Thymus (tissue), 11 donors: ENCODE measurements around the gene SH3PXD2B. TPM values are rescaled to one million over a fixed set of nuclear protein-coding genes. Genes with fewer than 3 reads are reported as not detected.

Experiments used
- DNase-seq, 9 donors: peaks; one replicate each; pipeline ENCODE4 v3.0.0-alpha.2; 2013; ENCODE audit warnings: low spot score in 9 of 9, low read depth in 6 of 9, missing footprints in 1 of 9
- H3K27ac ChIP-seq, 2 donors: one replicate each; pipeline ENCODE4 v1.5.1; 2013; ENCODE audit warnings: control low read depth in 1 of 2, low read depth in 1 of 2, low read length in 1 of 2, mild to moderate bottlenecking in 1 of 2, moderate library complexity in 1 of 2
- H3K27me3 ChIP-seq, 2 donors: one replicate each; pipeline ENCODE4 v1.5.1; 2013; ENCODE audit warnings: low read length in 1 of 2; ENCODE audit not compliant: control insufficient read depth in 2 of 2, insufficient read depth in 1 of 2
- H3K36me3 ChIP-seq, 2 donors: one replicate each; pipeline ENCODE4 v1.5.1; 2013; ENCODE audit warnings: low read length in 1 of 2, mild to moderate bottlenecking in 1 of 2, moderate library complexity in 1 of 2; ENCODE audit not compliant: control insufficient read depth in 2 of 2, insufficient read depth in 2 of 2
- H3K4me1 ChIP-seq, 2 donors: one replicate each; pipeline ENCODE4 v1.5.1; 2013; ENCODE audit warnings: low read length in 2 of 2; ENCODE audit not compliant: control insufficient read depth in 2 of 2, insufficient read depth in 2 of 2
- H3K4me3 ChIP-seq, 2 donors: one replicate each; pipeline ENCODE4 v1.5.1; 2013; ENCODE audit warnings: low read length in 2 of 2, control low read depth in 1 of 2, mild to moderate bottlenecking in 1 of 2
- H3K9me3 ChIP-seq, 2 donors: one replicate each; pipeline ENCODE4 v1.5.1; 2013; ENCODE audit warnings: low read length in 1 of 2, mild to moderate bottlenecking in 1 of 2; ENCODE audit not compliant: control insufficient read depth in 2 of 2, insufficient read depth in 1 of 2
- WGBS: extraction: QIAGEN DNeasy Blood & Tissue Kit; methylation state at CpG from one replicate; pipeline ENCODE4 v1.1.7; 2013; 5-methylcytosine and 5-hydroxymethylcytosine counted together
- polyA plus RNA-seq: library from polyadenylated mRNA; stranded (reverse); fragments of 200-250 nt; gene quantifications from one replicate; pipeline ENCODE4 v1.2.3, GENCODE V29; 2013
- total RNA-seq: library from RNA; stranded (reverse); fragments of 120-200 nt; gene quantifications from one replicate; pipeline ENCODE4 v1.2.4, GENCODE V29; 2013
- donor health status: healthy.

Gene SH3PXD2B
- total and polyA plus RNA-seq, 2 donors, result 3.2 to 7.3 TPM

DNA sequence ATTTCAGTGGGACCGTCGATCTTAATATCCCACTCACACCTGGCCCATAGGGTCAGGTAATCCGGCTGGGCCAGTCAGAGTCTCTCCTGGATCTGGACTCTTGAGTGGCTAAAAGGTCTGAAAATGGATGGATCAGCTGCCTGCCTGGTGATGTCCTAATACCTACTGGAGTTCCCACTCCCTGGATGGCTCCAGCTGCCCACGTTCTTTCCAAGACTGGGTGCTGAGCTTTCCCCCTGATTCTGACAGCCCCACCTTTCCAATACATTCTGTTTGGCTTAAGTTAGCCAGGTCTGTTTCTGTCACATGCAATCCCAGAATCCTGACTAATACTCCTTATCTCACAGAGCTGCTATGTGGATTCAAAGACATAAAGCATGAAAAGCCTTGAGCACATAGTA, 10.2 kb downstream of the SH3PXD2B start:
- Histone ChIP-seq H3K4me1 (peaks cover 5 to 8% of the 10 kb centered on the region in 2 donors), H3K36me3 (no peaks in the 10 kb centered on the region), H3K4me3 (no peak overlapping the region), H3K9me3 (no peaks in the 10 kb centered on the region), H3K27ac (peak overlapping the region in 1 of 2 donors; percentile 42), H3K27me3 (no peaks in the 10 kb centered on the region)
- 96% methylated on average over 4 of the region's 4 CpGs for WGBS
- no peak for DNase-seq

DNA sequence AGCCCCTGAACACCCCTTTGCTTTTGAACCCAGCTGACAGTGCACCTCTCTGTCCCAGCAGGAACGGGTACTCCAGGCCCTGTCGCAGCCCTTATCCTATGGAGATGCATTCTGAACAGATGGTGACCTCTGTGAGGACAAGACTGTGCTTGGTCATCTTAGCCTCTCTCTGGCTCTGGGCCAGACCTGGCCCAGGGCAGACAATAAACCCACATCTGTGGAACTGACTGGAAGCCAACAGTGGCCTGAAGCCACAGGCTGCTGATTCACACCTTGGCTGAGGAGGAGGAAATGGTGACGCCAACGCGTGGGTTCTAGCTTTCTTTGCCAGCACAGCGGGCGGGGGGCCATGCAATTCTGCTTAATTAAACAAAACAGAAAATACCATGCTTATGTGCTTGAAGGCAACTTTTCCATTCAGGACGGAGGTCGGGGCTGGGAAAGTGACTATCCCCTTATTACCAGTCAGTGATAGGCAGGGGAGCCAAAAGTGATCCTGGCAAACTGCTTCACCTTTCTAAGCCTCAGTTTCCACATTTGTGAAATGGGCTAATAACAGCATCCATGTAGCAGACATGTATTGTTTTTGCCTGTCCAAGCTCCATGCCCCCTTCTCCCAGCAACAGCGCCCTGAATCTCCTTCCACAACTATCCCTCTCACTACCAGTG, 10.8 kb downstream of the SH3PXD2B start:
- 32% methylated on average over 10 of the region's 10 CpGs for WGBS
- Histone ChIP-seq H3K4me3 (no peak overlapping the region), H3K36me3 (no peaks in the 10 kb centered on the region), H3K4me1 (peaks cover 5 to 8% of the 10 kb centered on the region in 2 donors), H3K27ac (peak overlapping the region in 1 of 2 donors; percentile 42), H3K9me3 (no peaks in the 10 kb centered on the region), H3K27me3 (no peaks in the 10 kb centered on the region)
- DNase-seq, result peak in 1 of 9 donors; percentile 26

DNA sequence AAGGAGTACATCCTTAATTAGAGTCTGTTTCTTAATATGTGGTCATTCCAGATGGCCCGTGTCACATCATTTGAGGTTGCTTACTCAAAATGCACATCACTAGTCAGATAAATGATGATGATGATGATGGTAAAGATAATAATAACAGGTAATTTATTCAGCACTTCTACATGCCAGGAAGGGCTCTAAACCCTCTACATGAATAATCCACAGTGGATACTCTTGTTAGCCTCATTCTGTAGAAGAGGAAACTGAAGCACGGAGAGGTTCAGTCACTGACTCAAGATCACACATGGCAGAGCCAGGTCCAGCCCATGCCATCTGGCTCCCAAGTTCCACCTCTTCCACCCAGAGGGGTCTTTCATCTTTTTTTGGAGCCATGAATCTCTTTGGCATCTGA, 11.7 kb downstream of the SH3PXD2B start:
- H3K27ac ChIP-seq, result no peak overlapping the region

DNA sequence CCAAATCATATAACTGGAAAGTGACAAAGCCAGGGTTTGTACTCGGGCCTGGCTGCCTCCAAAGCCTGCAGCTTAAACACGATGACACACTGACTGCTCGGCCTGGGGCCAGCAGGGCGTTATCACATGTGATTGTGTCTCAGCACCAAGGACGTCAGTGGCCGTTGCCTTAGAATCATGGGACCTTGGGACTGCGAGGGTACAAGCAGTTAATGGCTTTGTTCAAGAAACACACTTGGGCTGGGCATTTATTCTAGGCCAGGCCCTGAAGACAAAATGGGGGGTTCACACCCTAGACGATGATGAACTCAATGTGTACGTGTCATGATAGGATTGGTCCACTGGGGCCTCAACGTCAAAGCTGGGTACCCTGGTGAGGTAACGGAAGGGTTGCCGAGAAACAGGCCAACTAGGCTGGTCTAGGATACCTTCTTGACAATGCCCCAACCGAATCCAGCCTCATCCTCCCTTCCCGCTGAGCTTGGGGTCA, 13.0 kb downstream of the SH3PXD2B start:
- 93% methylated on average over 14 of the region's 14 CpGs for WGBS
- Histone ChIP-seq H3K4me1 (peaks cover 5 to 21% of the 10 kb centered on the region in 2 donors), H3K4me3 (no peak overlapping the region), H3K9me3 (no peaks in the 10 kb centered on the region), H3K27me3 (no peaks in the 10 kb centered on the region), H3K27ac (no peak overlapping the region), H3K36me3 (no peaks in the 10 kb centered on the region)
- no peak for DNase-seq

More for the DNA sequence above, 11.7 kb downstream of the SH3PXD2B start:
- Histone ChIP-seq H3K27me3 (no peaks in the 10 kb centered on the region), H3K36me3 (no peaks in the 10 kb centered on the region), H3K4me1 (peaks cover 5 to 15% of the 10 kb centered on the region in 2 donors), H3K4me3 (no peak overlapping the region), H3K9me3 (no peaks in the 10 kb centered on the region)
- 92% methylated on average over 2 of the region's 2 CpGs for WGBS
- DNase-seq, result no peak

DNA sequence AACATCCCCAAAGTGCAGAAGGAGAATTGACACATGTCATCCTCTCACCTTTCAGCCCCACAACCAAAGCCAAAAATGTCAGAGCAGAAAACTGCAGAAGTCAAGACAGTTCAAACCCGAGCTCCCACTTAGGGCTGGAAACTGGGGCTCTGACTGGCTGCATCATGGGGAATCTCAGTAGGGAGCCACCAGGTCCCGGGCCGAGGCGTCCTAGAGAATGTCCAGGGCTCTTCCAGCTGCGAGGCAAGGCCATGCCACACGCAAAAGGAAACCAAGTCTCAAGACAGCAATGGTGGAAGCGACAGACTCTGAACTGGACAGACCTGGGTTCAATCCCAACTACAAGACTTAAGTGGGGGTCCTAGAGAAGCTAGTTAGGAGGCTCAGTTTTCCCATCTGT, 13.8 kb downstream of the SH3PXD2B start:
- no peaks in the 10 kb centered on the region for H3K9me3 ChIP-seq
- H3K36me3 ChIP-seq, result no peaks in the 10 kb centered on the region
- 97% methylated on average over 7 of the region's 7 CpGs for whole genome bisulfite sequencing
- peaks cover 5 to 21% of the 10 kb centered on the region in 2 donors for H3K4me1 ChIP-seq
- H3K4me3 ChIP-seq, result no peak overlapping the region
- H3K27ac ChIP-seq, result no peak overlapping the region
- no peak for DNase-seq
- H3K27me3 ChIP-seq, result no peaks in the 10 kb centered on the region

DNA sequence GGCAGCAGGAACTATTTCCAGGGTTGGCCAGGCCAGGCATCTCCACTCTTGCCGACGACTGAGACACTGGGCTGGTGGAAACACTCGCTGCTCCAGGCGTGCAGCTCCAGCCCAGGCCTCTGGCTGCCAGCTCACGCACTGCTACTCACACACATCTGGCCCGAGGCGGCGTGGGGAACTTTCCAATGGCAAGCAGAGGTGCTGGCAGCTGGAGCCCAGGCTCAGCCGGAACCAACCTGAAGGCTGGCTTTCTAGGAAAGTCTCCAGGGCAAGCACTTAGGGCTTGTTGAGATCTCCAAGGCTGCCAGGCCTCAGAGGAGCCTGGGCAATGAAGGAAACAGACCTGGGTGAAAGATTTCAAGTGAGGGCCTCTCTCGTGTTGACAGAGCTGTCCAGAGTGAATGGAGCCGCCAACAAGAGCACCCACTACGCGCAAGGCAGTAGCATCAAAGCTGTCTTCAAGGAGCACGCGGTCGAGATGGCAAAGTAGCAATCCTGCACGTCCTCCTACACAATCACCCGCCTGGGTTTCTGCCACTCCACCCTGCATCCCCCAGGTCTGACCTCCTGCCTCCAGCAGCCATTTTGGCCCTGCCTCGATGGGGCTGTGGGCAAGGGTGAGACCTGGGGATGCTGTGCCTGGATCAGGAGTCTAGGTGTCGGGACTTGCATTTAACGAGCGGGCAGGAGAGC, 14.4 kb downstream of the SH3PXD2B start:
- H3K9me3 ChIP-seq, result no peaks in the 10 kb centered on the region
- no peak for DNase-seq
- H3K4me1 ChIP-seq, result peaks cover 5 to 21% of the 10 kb centered on the region in 2 donors
- no peaks in the 10 kb centered on the region for H3K36me3 ChIP-seq
- no peaks in the 10 kb centered on the region for H3K27me3 ChIP-seq
- WGBS, result 96% methylated on average over 22 of the region's 22 CpGs
- no peak overlapping the region for H3K27ac ChIP-seq
- H3K4me3 ChIP-seq, result no peak overlapping the region

DNA sequence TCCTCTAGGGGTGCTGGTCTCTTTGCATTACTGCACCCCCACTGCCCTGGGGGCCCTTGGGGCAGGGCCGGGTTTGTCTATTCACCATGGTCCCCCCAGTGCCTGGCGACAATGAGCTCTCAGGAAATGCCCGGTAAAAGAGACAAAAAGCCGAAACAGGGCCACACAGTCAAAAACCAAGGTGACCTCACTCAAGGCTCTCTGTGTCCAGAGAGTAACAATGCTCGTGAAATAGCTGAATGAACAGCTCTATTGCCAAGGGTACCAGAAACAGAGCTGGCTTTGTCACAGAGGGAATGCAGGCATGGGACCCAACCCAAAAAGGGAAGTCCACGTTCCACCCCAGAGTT, 16.0 kb downstream of the SH3PXD2B start:
- Histone ChIP-seq H3K4me3 (no peak overlapping the region), H3K36me3 (no peaks in the 10 kb centered on the region), H3K9me3 (no peaks in the 10 kb centered on the region), H3K27me3 (no peaks in the 10 kb centered on the region), H3K27ac (no peak overlapping the region), H3K4me1 (peaks cover 3 to 13% of the 10 kb centered on the region in 2 donors)
- 86% methylated on average over 6 of the region's 6 CpGs for WGBS
- DNase-seq, result no peak

DNA sequence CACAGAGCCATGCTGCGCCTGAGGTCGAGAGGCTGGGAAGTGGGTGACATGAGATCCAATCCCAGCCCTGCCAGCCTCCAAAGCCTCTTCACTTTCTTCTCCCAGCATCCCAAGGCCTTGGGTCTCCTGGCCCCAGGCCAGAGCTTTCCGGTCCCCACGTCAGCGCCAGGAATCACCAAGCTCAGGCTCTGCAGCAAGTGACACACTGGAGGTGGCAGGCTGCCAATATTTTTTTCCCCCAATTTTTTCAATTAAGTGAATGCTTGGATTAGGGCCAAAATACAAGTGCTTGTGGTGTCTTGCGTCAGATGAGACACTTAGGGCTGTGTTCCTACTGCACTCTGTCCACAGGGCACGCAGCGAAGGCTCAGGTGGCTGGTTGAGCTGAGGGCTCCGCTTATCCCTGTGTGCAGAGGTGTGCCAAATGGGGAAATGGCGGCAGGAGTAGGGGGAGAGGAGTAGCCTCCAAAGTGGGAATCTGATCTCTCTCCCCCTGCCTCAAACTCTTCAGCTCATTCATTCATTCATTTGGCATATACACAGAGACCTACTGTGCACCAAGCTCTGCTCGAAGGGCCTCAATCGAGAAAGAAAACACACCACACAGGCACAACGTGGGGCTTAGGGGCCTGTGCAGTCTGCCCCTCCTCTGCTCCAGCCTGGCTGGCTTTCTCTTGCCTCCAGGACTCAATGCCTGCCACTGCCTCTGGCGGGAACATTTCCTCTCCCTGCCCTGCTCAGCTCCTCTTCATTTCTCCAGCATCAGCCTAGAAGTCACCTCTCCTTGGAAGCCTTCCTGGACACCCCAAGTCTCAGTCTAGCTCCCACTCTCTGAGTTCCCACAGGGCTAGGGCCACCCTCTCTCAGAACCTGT, 16.6 kb downstream of the SH3PXD2B start:
- DNase-seq, result no peak
- Histone ChIP-seq H3K27me3 (no peaks in the 10 kb centered on the region), H3K9me3 (no peaks in the 10 kb centered on the region), H3K4me3 (no peak overlapping the region), H3K36me3 (no peaks in the 10 kb centered on the region), H3K27ac (peak overlapping the region in 1 of 2 donors; percentile 42), H3K4me1 (peaks cover 0 to 13% of the 10 kb centered on the region in 2 donors)
- 85% methylated on average over 14 of the region's 14 CpGs for WGBS
